WTC11 (cell line): ENCODE data around the gene NAT9.

Experiments used
- FOXJ3 ChIP-seq: sonication (generic); formaldehyde crosslinking; IDR thresholded peaks from 2 replicates; pipeline ENCODE4 v1.9.0; 2021; ENCODE audit warnings: missing genetic modification reagents, mild to moderate bottlenecking, borderline replicate concordance
- ZBTB21 ChIP-seq: sonication (generic); formaldehyde crosslinking; IDR thresholded peaks from 2 replicates; pipeline ENCODE4 v1.8.1; 2023; ENCODE audit warnings: mild to moderate bottlenecking, missing genetic modification reagents, borderline replicate concordance
- TF ChIP-seq, protein P1 (sequence below): sonication (generic); formaldehyde crosslinking; IDR thresholded peaks from 2 replicates; pipeline ENCODE4 v1.8.0; 2023; ENCODE audit warnings: missing genetic modification reagents
- TF ChIP-seq, protein P2 (sequence below): fragments of 200-600 bp; IDR thresholded peaks from 2 replicates; pipeline ENCODE4 v1.8.0; 2022; ENCODE audit warnings: antibody characterized with exemption
- TF ChIP-seq, protein P3 (sequence below): sonication (generic); formaldehyde crosslinking; IDR thresholded peaks from 2 replicates; pipeline ENCODE4 v1.8.0; 2022; ENCODE audit warnings: missing genetic modification reagents

DNA sequence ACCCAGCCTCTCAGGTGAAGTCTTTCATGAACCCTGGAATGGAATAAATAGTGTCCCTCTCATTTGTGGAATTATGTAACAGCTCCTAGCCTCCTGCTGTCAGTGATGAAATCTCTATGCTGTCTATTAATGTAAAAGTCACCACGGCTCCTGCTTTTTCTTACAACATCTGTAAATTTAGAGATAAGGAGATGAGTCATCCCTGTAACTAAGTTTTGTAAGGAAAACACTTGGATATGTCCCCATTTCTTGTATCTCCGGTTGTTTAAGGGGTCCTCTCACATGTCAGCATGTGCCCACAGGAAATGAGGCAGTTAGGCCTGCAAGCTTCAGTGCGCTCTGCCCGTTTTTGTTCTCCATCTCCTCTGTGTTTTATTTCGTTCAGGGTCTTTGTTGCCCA lies 2.8 kb upstream of the NAT9 start:
- TF ChIP-seq, protein P1, sequence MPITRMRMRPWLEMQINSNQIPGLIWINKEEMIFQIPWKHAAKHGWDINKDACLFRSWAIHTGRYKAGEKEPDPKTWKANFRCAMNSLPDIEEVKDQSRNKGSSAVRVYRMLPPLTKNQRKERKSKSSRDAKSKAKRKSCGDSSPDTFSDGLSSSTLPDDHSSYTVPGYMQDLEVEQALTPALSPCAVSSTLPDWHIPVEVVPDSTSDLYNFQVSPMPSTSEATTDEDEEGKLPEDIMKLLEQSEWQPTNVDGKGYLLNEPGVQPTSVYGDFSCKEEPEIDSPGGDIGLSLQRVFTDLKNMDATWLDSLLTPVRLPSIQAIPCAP (CRISPR knock-in tag): no peak
- TF ChIP-seq, protein P2, sequence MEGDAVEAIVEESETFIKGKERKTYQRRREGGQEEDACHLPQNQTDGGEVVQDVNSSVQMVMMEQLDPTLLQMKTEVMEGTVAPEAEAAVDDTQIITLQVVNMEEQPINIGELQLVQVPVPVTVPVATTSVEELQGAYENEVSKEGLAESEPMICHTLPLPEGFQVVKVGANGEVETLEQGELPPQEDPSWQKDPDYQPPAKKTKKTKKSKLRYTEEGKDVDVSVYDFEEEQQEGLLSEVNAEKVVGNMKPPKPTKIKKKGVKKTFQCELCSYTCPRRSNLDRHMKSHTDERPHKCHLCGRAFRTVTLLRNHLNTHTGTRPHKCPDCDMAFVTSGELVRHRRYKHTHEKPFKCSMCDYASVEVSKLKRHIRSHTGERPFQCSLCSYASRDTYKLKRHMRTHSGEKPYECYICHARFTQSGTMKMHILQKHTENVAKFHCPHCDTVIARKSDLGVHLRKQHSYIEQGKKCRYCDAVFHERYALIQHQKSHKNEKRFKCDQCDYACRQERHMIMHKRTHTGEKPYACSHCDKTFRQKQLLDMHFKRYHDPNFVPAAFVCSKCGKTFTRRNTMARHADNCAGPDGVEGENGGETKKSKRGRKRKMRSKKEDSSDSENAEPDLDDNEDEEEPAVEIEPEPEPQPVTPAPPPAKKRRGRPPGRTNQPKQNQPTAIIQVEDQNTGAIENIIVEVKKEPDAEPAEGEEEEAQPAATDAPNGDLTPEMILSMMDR: no peak
- TF ChIP-seq FOXJ3 (CRISPR knock-in tag) (no peak), ZBTB21 (CRISPR knock-in tag) (no peak)
- TF ChIP-seq, protein P3, sequence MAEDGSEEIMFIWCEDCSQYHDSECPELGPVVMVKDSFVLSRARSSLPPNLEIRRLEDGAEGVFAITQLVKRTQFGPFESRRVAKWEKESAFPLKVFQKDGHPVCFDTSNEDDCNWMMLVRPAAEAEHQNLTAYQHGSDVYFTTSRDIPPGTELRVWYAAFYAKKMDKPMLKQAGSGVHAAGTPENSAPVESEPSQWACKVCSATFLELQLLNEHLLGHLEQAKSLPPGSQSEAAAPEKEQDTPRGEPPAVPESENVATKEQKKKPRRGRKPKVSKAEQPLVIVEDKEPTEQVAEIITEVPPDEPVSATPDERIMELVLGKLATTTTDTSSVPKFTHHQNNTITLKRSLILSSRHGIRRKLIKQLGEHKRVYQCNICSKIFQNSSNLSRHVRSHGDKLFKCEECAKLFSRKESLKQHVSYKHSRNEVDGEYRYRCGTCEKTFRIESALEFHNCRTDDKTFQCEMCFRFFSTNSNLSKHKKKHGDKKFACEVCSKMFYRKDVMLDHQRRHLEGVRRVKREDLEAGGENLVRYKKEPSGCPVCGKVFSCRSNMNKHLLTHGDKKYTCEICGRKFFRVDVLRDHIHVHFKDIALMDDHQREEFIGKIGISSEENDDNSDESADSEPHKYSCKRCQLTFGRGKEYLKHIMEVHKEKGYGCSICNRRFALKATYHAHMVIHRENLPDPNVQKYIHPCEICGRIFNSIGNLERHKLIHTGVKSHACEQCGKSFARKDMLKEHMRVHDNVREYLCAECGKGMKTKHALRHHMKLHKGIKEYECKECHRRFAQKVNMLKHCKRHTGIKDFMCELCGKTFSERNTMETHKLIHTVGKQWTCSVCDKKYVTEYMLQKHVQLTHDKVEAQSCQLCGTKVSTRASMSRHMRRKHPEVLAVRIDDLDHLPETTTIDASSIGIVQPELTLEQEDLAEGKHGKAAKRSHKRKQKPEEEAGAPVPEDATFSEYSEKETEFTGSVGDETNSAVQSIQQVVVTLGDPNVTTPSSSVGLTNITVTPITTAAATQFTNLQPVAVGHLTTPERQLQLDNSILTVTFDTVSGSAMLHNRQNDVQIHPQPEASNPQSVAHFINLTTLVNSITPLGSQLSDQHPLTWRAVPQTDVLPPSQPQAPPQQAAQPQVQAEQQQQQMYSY (CRISPR knock-in tag): no peak
